Renal pelvis (tissue), 4 donors: ENCODE measurements around the gene COPB2. TPM values are rescaled to one million over a fixed set of nuclear protein-coding genes. Genes with fewer than 3 reads are reported as not detected.
A peak's percentile ranks its signal among the peaks of the same experiment; 100 is the strongest.
"Not testable (repeated sequence)": the region's sequence is repeated elsewhere in the genome, so short reads cannot be mapped to it uniquely, and the experiment has no call there.

Source experiments
- DNase-seq: peaks from one replicate; pipeline ENCODE4 v3.0.0-alpha.2; 2013
- polyA plus RNA-seq, 3 donors: library from polyadenylated mRNA; unstranded; fragments of 120-200 nt; gene quantifications; one replicate each; pipeline ENCODE4 v1.2.1, GENCODE V29; 2013; ENCODE audit not compliant: insufficient read length in 3 of 3

COPB2 gene
- polyA plus RNA-seq, 3 donors = 127 to 155 (median 154) TPM

DNA sequence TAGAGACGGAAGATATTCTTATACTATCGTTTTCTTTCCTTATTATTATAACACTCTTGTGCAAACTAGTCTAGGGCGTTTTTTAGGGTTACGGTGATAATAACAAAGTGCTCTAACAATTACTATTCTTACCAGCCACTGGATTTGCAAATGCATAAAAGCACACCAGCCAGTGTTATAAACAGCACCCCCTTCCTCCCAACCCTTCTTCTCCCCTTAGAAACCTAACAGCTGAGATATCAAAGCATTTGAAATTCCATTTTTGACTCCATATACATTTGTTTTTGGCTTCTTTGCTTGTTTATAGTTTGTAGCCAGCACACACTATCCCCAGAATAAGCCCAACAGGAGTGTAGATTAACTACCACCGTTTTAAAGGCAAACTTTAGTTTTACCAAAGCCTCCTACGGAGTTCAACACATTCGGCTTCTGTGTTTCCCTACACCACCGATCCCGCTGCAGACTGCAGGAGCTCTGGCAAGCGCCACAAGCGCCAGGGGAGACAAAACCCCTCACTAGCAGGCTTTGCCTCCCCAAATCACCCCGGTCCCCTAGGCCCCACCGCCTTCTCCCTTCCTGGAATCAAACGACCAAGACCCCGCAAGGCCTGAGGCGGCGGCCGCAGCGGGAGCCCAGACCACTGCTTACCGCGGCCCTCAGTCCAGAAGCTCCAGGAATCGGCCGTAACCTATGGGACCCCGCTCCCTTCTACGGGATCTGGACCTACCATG is 461 bp downstream of the COPB2 start:
- peak; percentile 10 for DNase-seq

DNA sequence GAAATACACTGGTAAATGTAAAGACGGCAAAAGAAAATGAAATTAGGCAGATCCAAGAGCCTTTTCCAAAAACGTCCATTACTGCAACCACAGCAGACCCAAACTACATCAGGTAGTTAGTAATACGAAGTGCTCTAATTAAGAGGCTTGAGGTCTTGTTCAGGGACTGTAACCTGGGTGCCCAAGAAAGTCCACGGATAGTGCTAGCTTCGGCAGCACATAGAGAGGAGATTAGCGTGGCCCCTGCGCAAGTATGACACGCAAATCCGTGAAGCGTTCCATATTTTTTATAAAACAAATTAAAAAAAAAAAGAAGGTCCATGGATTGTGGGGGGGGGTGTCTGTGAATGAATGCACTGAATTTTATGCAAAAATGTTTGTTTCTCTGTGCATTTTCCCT is 1.4 kb downstream of the COPB2 start:
- no peak for DNase-seq

DNA sequence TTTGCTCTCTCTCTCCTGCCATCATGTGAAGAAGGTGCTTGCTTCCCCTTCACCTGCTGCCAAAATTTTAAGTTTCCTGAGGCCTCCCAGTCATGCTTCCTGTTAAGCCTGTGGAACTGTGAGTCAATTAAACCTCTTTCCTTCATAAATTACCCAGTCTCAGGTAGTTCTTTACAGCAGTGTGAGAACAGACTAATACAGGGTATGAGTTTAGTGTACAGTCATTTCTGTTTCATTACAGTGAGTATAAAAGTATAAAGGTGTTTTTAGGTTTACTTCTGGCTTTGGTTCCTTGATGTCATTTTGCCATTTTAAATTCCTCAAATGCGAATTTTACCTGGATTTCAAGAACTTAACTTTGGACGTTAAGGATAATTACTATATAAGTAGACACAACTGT is 7.2 kb downstream of the COPB2 start:
- not testable (repeated sequence) for DNase-seq

DNA sequence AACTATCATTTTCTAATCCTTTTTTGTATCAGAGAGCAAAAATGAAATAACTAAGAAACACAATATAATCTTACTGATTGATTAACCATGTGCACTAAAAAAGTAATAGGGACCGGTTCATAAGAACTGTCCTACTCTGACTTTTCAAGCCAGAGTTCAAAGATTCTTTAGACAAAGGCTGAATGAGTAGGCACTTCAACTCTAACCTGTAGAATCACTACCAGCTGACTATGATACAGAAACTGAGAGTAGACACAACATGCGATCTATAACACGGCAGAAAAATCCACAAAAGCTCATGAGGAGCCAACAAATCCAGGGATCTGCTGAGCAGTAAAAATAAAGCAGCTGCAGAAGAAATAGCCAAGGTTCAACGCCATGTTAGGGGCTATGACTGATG is 8.9 kb downstream of the COPB2 start:
- DNase-seq = no peak

DNA sequence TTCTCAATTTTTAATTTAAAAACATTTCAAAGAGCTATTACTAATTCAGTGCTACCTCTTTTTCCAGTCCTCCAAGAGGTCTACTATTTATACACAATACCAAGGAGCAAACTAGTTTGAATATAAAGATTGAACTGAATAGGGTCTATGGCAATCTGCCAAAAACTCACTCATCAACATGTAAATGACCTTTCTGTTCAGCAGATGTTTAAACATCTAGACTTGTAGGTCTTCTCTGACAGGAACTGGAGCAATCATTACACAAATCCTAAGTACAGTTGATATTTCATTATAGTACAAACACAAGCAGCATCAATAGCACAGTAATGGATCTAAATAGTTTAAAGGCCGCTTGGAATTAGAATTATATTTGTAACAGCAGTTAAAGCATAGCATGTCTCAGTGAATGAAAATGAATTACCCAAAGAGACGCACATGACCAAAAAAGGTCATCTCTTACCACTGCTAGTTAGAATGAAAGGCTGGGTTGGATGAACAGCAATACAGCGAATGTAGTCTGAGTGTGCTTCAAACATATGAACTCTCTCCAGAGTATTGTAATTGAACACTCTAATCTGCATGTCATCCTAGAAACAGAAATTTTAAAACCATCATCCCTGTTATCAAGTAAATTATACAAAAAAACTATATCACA is 10.7 kb downstream of the COPB2 start:
- no peak for DNase-seq

DNA sequence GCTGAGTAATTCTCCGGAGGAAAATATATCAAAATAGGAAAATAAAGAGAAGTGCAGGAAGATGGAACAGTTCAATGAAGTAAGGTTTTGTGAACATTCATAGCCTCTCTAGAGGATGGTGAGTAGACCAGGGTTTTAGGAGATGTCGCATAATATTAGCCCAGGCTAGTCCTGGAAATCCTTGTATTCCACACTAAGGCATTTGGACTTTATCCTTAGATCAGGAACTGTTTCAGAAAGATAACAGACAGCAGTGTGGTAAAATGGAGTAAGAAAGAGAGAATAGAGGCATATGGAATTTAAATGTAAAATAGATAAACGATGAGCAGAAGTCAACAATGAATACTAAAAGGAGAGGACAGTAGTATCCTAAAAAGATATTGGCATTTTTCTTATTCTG is 12.1 kb downstream of the COPB2 start:
- DNase-seq = no peak

DNA sequence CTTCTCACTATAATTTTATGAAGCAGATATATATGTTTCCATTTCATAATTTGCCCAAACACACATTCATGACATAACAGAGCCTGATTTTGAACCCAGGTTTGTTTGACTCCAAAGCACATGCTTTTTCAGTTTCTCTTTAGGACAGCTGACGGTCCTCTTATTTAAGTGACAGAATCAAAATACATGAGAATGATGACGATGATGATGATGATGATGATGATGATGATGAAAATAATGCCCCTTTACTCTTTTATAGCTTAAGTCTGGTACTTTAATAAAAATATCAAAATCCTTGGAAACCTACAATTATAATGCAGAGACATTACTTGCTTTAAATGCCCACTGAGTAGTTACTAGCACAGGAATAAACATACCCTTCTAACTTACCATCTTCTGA is 15.3 kb downstream of the COPB2 start:
- DNase-seq = no peak

DNA sequence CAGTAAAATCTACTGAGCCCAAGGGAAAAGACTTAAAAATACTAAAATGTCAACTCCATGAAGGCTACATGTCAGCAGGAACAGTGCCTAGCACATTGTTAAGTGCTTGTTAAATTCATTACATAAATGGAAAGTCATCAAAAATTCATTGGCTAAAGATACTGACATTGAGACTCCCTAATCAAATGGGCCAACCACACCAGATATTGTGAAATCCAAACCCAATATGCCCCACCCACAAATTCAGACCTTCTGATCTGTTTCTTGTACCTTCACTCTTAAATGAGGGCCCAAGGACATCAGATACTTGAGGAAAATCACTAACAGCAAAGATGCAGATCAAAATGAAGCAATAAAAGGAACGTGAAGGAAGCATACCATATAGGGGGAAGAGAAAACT is 24.9 kb downstream of the COPB2 start:
- DNase-seq = no peak

DNA sequence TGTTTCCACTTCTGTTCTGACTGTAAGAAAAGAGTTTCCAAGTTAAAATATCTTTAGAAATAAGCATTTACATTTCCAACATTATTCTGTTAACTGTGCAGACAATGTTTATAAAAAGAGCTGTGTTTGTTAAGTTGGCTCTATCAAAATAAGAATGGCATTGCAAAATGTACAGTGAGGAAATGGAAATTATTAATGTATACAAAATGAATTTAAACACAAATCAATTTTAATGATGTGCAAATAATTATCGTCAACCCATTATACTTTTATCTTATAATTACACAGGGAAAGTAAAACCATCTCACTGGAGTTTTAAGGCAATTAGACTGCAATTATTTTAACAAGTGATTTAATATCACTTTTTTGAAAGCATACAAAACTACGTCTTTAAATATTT is 28.2 kb downstream of the COPB2 start:
- DNase-seq = no peak

DNA sequence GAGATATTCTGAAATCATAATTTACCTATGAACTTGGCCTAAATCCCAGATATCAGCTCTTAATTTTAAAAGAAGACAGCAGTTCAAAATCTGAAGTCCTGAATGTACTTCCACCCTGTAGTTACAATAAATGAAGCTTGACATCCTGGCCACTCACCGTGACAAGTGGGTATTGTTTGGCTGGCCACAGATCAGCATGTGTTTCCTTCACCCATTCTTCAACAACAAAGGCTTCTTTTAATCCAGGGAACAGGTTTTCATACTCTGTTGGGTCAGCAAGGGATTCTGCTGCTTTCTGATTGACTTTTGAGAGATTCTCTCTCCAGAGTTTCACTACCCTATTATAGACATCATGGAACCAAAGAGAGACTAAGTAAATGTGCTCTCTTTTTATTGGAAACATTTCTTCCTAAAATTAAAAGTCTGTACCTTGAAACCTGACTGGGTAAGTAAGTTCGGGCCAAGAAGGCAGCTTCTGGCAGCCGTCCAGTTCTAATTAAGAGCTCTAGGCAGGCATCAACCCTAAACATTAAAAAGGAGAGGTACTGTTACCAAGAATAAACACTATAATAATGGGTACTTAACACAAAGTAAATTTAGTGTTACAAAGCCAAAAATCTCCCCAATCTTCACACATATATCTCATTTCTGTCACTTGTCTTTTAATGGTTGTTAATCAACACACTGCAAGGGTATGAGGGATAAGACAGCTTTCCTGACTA is 30.4 kb downstream of the COPB2 start:
- DNase-seq = no peak

DNA sequence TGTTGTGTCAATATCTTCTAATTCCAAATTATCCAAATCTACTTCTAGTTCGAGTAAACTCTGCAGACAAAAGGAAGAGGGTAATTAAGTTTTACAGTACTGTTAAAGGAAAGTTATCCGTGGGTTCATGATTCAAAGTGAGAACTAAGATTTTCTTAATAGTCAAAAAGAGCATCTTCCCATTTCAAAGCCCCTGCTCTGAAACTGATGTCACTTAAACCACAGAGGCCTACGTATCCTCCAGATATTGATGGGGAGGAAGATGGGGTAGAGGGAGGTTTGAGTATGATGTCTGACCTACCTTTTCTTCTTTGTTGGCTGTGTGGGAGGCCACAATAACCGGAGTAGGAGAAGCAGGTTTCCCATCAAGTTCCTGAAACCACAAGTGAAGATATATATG is 31.5 kb downstream of the COPB2 start:
- DNase-seq = no peak

DNA sequence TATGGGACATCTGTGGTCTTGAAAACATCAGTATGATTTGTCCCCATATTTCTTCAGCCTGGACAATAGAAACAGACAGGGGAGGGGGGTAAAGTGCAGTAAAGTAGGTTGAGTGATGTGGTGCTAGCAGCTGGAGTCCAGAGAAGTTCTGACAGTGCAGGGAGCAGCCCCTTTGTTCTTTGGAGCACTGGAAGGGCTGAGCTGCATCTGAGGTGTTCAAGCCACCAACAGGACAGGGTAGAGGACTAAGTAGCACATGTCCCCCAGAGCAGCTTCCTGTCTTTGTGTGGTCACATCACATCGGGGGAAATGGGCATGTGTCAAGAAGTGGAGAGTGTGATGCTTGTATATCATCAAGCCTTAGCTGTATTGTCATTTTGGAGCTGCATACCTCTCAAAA is 33.6 kb downstream of the COPB2 start:
- no peak for DNase-seq

DNA sequence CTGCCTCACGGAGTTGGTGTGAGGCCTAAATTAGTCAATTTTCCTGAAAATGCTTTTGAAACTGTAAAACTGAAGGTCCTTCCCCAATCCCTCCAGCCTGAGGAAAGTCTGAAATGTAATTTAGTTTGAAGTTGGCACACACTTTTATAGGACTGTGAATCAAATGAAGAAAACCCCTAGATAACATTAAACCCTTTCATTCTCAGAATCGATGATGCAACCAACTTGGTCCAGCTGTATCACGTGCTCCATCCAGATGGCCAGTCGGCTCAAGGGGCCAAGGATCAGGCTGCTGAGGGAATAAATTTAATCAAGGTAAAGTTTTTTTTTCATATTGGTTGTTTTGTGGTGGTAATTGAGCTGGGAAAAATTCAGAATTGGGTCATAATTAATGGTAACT is 34.0 kb downstream of the COPB2 start:
- DNase-seq = no peak

DNA sequence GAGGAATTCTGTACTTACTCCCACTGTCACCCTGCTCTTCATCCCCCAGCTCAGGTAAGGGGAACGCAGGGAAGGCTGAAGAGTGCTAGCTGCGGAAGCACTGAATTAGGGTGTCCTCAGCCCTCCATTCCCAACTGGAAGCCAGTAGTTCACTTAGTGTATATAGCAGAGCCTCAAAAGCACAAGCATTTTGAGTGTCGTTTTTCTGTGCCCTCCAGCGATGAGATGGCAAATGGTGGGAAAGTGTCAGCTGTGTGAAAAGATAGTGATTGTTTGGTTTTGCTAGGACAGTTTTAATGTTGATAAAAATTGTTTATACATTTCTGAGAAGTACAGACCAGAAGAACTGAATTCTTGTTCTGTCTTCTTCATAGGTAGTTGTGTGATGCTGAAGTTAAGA is 34.8 kb downstream of the COPB2 start:
- no peak for DNase-seq

DNA sequence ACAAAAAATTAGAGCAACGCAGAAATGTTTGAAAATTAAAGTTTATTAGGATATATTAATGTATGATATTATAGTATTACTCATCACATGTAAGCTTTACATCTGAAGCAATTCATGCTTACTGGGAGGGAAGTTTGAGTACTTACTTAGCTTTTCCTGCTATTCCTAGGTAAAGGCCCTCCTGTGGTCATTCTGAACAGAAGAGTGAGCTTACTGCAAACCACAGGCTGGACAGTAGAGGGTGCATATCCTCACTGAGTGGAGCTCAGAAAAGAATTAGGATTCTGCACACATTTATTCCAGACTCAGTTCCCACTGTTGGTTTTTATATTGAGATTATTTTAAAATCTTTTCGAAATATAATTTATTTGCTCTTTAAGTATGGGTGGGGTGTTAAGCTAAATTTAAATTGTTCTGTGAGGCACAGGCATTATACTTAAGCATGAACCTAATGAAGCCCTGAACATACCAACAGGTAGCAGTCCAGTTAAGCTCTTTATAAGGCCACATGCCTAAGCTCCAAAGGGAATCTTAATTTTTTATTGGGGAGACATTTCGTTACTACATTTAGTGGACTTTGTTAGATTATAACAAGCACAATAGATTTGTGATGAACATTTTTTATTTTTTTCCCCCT is 35.4 kb downstream of the COPB2 start:
- DNase-seq = peak; percentile 38

DNA sequence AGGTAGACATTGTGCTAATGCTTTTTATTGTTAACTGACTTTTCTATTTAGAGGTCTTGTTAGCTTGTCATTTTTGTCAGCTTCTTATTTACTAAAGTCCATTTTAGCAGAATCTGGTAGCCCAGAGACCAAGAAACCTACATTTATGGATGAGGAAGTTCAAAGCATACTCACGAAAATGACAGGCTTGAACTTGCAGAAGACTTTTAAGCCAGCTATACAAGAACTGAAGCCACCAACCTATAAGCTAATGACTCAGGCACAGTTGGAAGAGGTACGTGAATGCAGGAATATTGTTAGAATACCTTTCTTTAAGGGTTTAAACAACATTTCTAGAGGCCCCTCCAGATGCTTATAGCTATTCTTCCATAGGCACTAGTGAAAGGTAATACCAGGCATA is 42.7 kb downstream of the COPB2 start:
- DNase-seq = no peak

DNA sequence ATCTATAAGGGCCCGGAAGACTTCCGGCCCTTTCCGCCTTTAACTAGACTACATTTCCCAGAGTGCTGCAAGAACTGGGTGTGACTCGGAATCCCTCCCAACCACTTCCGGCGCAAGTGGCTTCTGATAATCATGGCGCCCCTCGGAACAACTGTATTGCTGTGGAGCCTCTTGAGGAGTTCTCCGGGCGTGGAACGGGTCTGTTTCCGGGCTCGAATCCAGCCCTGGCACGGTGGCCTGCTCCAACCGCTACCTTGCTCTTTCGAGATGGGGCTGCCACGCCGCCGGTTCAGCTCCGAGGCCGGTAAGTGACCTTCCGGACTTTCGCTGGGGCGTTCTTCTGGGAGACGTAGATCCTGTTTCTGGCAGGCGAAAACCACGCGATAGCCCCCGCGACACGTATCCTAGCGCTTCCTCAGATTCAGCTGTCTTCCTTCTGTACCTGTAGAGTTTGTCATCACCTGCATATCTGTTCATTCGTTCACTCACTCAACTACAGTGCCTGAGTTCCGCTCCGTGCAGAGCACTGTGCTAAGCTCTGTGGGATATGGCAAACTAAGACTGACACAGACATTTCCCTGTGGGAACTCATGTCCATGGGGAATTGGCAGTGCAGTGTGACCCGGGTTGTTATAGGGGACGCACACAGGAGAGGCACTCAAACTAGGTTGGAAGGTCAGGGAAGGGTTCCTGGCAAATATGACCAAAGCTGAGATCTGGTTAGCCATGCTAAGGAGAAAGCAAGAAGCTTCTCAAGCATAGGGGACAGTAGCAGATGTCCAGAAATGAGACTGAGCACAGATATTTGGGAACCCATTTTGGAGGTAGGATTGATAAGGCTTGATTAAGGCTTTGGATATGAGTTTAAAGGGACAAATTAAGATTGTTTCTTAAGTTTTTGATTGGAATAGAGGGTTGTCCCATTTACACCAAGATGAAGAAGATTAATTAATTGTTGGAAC is 45.3 kb downstream of the COPB2 start, which contains the start of gene MRPS22:
Gene MRPS22, plus strand, starts transcription at position 126 of the 962 bp plus-strand sequence. Its CDS starts 7 bp downstream, at position 133.
- peak; percentile 82 for DNase-seq

DNA sequence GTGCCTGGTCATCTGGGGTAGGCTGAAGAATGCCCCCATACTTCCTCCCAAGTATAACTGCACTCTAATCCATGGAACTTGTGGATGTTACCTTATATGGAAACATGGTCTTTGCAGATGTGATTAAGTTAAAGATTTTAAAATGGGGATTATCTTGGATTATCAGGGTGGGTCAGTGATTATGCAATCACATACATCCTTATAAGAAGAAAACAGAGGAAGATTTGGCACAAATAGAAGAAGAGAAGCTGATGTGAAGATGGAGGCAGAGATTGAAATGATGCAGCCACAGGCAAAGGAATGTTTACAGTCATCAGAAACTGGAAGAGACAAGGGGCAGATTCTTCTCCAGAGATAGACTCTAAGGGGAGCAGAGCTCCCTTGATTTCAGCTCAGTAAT is 47.4 kb downstream of the COPB2 start:
- no peak for DNase-seq

DNA sequence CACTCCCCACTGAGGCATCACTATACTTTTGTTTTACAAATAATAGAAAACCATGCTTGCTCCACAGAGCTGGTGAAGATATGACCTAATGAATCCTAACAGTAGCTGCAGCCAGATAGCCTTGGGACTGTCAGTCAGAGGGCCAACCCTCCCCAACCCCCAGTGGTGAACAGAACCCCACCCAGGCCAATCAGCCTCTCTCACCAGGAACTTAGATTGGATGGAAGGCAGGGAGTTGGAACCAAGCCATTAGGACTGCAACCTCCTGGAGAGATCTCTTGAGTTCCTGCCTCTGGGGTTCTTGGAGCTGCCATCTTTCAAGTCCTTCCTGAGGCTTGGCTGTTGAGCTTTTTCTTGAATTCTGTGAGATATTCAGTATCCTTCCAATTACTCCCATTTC is 48.7 kb downstream of the COPB2 start:
- DNase-seq = no peak

DNA sequence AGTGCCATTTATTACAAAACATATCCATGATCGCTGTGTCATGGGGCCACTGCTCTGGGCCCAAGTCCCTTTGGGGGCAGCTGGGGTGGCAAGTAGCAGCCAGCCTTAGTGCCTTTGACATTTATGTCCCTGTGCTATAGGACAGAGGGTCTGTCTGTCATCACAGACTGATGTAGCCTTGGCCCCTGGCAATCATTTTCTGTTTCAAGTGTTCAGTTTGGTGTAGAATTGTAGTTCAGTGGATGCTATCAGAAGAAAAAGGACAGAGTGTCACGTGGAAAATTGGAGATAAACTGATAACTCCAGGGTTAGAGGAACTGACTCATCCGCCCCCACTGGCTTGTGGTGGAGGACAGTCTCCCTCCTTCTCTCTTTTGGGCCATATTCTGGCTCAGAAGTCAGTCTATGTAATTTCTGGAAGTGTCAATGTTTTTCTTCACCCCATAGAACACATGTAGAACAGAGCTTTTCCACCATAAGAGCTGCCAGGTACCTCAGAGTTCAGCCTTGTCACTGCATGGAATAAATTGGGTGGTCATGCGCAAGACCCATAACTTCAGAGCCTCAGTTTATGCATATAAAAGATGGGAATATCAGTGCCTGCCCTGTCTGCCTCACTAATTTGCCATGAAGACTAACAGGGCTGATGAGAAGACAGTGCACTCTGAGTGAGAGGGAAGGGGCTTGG is 50.1 kb downstream of the COPB2 start:
- DNase-seq = no peak

DNA sequence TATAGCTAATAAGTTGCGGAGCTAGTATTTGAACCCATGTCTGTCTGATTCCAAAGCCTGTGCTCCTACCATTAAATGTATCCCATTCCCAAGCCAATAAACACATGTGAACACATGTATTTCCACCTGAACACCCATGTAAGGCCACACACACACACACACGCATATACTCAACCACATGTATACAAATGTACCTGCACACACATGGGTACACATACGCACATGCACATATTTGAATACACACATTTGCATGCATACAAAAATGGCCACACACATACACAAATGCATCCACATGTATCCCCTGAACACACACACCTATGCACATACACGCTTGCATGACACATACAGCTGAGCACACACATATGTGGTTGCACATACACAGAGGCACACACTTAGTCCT is 51.0 kb downstream of the COPB2 start:
- no peak for DNase-seq
